Mucosa of rectum (tissue), 2 donors: ENCODE data around the gene BRPF3.

Source experiments
- H3K27ac ChIP-seq, 2 donors: one replicate each; pipeline ENCODE4 v1.7.0; 2013; ENCODE audit warnings: inconsistent platforms in 2 of 2, low read depth in 2 of 2, low read length in 2 of 2
- H3K27me3 ChIP-seq, 2 donors: one replicate each; pipeline ENCODE4 v1.7.0; 2013; ENCODE audit warnings: low read length in 2 of 2; ENCODE audit not compliant: control insufficient read depth in 2 of 2, insufficient read depth in 2 of 2
- H3K36me3 ChIP-seq, 2 donors: one replicate each; pipeline ENCODE4 v1.7.0; 2013; ENCODE audit warnings: low read length in 2 of 2; ENCODE audit not compliant: control insufficient read depth in 2 of 2, insufficient read depth in 2 of 2
- H3K4me1 ChIP-seq, 2 donors: one replicate each; pipeline ENCODE4 v1.7.0; 2013; ENCODE audit warnings: low read length in 2 of 2, mild to moderate bottlenecking in 1 of 2; ENCODE audit not compliant: control insufficient read depth in 2 of 2, insufficient read depth in 2 of 2
- H3K4me3 ChIP-seq, 2 donors: one replicate each; pipeline ENCODE4 v1.7.0; 2013; ENCODE audit warnings: low read length in 2 of 2
- H3K9ac ChIP-seq, 2 donors: one replicate each; pipeline ENCODE4 v1.7.0; 2013; ENCODE audit warnings: low read length in 2 of 2, low read depth in 1 of 2, mild to moderate bottlenecking in 1 of 2
- H3K9me3 ChIP-seq, 2 donors: one replicate each; pipeline ENCODE4 v1.7.0; 2013; ENCODE audit warnings: low read length in 2 of 2; ENCODE audit not compliant: control insufficient read depth in 2 of 2
- donor health status: healthy.
- donor health status: Normal muscosa, but diverticular disease.

The BRPF3 gene

GRCh38 chr6:36200154-36200891 is 3.8 kb downstream of the BRPF3 start:
- peaks cover 38 to 46% of the 10 kb centered on the region in 2 donors for H3K36me3 ChIP-seq
- no peaks in the 10 kb centered on the region for H3K27me3 ChIP-seq
- no peak overlapping the region for H3K9ac ChIP-seq
- no peak overlapping the region for H3K27ac ChIP-seq
- H3K4me3 ChIP-seq, result no peak overlapping the region
- H3K4me1 ChIP-seq, result peaks cover 7 to 10% of the 10 kb centered on the region in 2 donors
- H3K9me3 ChIP-seq, result no peaks in the 10 kb centered on the region

GRCh38 chr6:36200998-36201596 is 4.6 kb downstream of the BRPF3 start:
- peaks cover 44 to 53% of the 10 kb centered on the region in 2 donors for H3K36me3 ChIP-seq
- H3K9me3 ChIP-seq, result no peaks in the 10 kb centered on the region
- H3K4me3 ChIP-seq, result no peak overlapping the region
- peaks cover 5 to 7% of the 10 kb centered on the region in 2 donors for H3K4me1 ChIP-seq
- H3K9ac ChIP-seq, result no peak overlapping the region
- no peaks in the 10 kb centered on the region for H3K27me3 ChIP-seq
- H3K27ac ChIP-seq, result no peak overlapping the region

- no peak overlapping the region for H3K27ac ChIP-seq
- H3K36me3 ChIP-seq, result peaks cover 48 to 53% of the 10 kb centered on the region in 2 donors
- peaks cover 5 to 7% of the 10 kb centered on the region in 2 donors for H3K4me1 ChIP-seq
- H3K4me3 ChIP-seq, result no peak overlapping the region
- H3K9ac ChIP-seq, result no peak overlapping the region
- H3K9me3 ChIP-seq, result no peaks in the 10 kb centered on the region
- no peaks in the 10 kb centered on the region for H3K27me3 ChIP-seq
Observed at GRCh38 chr6:36201612-36202011, 5.1 kb downstream of the BRPF3 start.

- Histone ChIP-seq H3K9ac (no peak overlapping the region), H3K36me3 (peaks cover 52 to 53% of the 10 kb centered on the region in 2 donors), H3K4me3 (no peak overlapping the region), H3K27me3 (no peaks in the 10 kb centered on the region), H3K4me1 (peaks cover 8 to 9% of the 10 kb centered on the region in 2 donors), H3K27ac (no peak overlapping the region), H3K9me3 (no peaks in the 10 kb centered on the region)
Observed at GRCh38 chr6:36202101-36202500, 5.6 kb downstream of the BRPF3 start.

- H3K36me3 ChIP-seq, result peaks cover 69 to 72% of the 10 kb centered on the region in 2 donors
- no peak overlapping the region for H3K9ac ChIP-seq
- no peaks in the 10 kb centered on the region for H3K27me3 ChIP-seq
- H3K9me3 ChIP-seq, result no peaks in the 10 kb centered on the region
- H3K27ac ChIP-seq, result no peak overlapping the region
- peaks cover 6 to 12% of the 10 kb centered on the region in 2 donors for H3K4me1 ChIP-seq
- no peak overlapping the region for H3K4me3 ChIP-seq
Observed at GRCh38 chr6:36204068-36204753, 7.7 kb downstream of the BRPF3 start.

- peaks cover 70 to 75% of the 10 kb centered on the region in 2 donors for H3K36me3 ChIP-seq
Observed at GRCh38 chr6:36207155-36207554, 10.6 kb downstream of the BRPF3 start.

GRCh38 chr6:36209606-36210005 is 13.1 kb downstream of the BRPF3 start:
- H3K4me1 ChIP-seq, result peaks cover 20 to 33% of the 10 kb centered on the region in 2 donors
- peaks cover 69 to 82% of the 10 kb centered on the region in 2 donors for H3K36me3 ChIP-seq
- H3K27me3 ChIP-seq, result no peaks in the 10 kb centered on the region
- peak overlapping the region; percentile 86 to 92 for H3K27ac ChIP-seq
- no peak overlapping the region for H3K9ac ChIP-seq
- no peaks in the 10 kb centered on the region for H3K9me3 ChIP-seq
- H3K4me3 ChIP-seq, result peak overlapping the region; percentile 5 to 20

More at GRCh38 chr6:36207155-36207554, 10.6 kb downstream of the BRPF3 start:
- Histone ChIP-seq H3K27me3 (no peaks in the 10 kb centered on the region), H3K27ac (peak overlapping the region in 1 of 2 donors; percentile 12), H3K9me3 (no peaks in the 10 kb centered on the region), H3K4me1 (peaks cover 20 to 33% of the 10 kb centered on the region in 2 donors), H3K9ac (no peak overlapping the region), H3K4me3 (no peak overlapping the region)

- peak overlapping the region; percentile 42 to 69 for H3K9ac ChIP-seq
- peaks cover 20 to 33% of the 10 kb centered on the region in 2 donors for H3K4me1 ChIP-seq
- peak overlapping the region; percentile 43 to 55 for H3K4me3 ChIP-seq
- no peaks in the 10 kb centered on the region for H3K27me3 ChIP-seq
- H3K27ac ChIP-seq, result peak overlapping the region; percentile 86 to 92
- H3K36me3 ChIP-seq, result peaks cover 67 to 80% of the 10 kb centered on the region in 2 donors
- H3K9me3 ChIP-seq, result no peaks in the 10 kb centered on the region
Observed at GRCh38 chr6:36210182-36210581, 13.6 kb downstream of the BRPF3 start.

GRCh38 chr6:36210886-36211595 is 14.5 kb downstream of the BRPF3 start:
- Histone ChIP-seq H3K4me3 (peak overlapping the region; percentile 43 to 55), H3K27me3 (no peaks in the 10 kb centered on the region), H3K4me1 (peaks cover 23 to 42% of the 10 kb centered on the region in 2 donors), H3K27ac (peak overlapping the region; percentile 86 to 92), H3K9ac (peak overlapping the region; percentile 42 to 69), H3K36me3 (peaks cover 66 to 83% of the 10 kb centered on the region in 2 donors), H3K9me3 (no peaks in the 10 kb centered on the region)
